ENCODE measurements around the gene OR5H14. TPM values are rescaled to one million over a fixed set of nuclear protein-coding genes. Genes with fewer than 3 reads are reported as not detected.
"Not testable (repeated sequence)": the region's sequence is repeated elsewhere in the genome, so short reads cannot be mapped to it uniquely, and the experiment has no call there.

The OR5H14 gene
- total RNA-seq, 2 donors from 2014 or later: not detected

DNA sequence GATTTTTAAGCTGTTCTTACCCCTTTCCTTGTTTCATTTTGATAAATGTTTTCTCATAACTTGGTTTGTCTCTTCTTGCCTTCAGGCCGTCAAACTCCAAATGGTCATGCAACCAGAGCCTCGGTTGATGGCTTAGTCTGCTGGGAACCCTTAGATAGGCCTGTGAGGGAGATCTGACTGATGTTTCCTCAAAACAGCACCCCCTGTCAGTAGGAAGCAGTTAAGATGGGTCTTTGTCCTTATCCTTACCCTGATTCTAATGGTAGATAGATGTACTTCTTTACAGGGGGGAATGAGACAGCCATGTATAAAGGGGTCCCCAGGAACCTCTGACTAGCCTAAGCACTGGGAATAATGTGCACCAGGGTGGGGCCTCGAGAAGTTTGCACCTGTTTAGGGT lies 33.0 kb upstream of the OR5H14 start:
- Histone ChIP-seq H3K4me3 (no peak overlapping the region), H3K36me3 (replicated peaks in 1 of 2; ENCODE audit: insufficient read depth in 1 of 2, low read depth in 2 of 2) (no peaks in the 10 kb centered on the region), H3K4me1 (no peaks in the 10 kb centered on the region), H3K27ac (no peak overlapping the region), H3K27me3 (no peaks in the 10 kb centered on the region), H3K9me3 (peaks cover 0 to 14% (median 0%) of the 10 kb centered on the region in 3 donors)
- intact Hi-C loops (cut with DNase I): no loop called here
- TF ChIP-seq CTCF (IDR thresholded peaks at IDR 0.05) (no peak), POLR2A (IDR thresholded peaks at IDR 0.05) (no peak)
- DNase-seq (no peak), ATAC-seq (no peak)
- WGBS, 2 donors: 30 to 38% methylated on average over 3 of the region's 3 CpGs

DNA sequence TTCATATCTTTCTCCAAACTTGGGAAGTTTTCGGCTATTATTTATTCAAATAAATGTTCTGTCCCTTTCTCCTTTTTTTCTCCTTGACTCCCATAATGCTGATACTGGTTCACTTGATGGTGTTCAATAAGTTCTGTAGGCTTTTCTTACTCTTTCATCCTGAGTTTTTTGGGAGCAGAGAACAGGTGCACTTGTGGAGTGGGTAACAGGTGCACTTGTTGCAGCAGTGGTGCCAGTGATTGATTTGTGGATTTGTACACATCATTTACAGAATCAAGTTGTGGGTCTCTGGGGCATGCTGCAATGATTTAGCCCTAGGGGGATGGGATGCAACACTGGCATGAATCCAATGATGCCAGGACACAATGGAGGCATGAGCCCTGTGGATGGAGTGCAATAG lies 31.6 kb upstream of the OR5H14 start:
- Histone ChIP-seq H3K4me3 (no peak overlapping the region), H3K9me3 (peaks cover 0 to 15% (median 0%) of the 10 kb centered on the region in 3 donors), H3K27ac (no peak overlapping the region), H3K36me3 (replicated peaks in 1 of 2; ENCODE audit: insufficient read depth in 1 of 2, low read depth in 2 of 2) (no peaks in the 10 kb centered on the region), H3K4me1 (no peaks in the 10 kb centered on the region), H3K27me3 (no peaks in the 10 kb centered on the region)
- no peak for ATAC-seq
- DNase-seq: no peak
- intact Hi-C loops (cut with DNase I): no loop called here
- TF ChIP-seq POLR2A (IDR thresholded peaks at IDR 0.05): no peak
- TF ChIP-seq CTCF (IDR thresholded peaks at IDR 0.05): no peak
- WGBS, 2 donors: 75 to 77% methylated on average over 1 of the region's 1 CpG

GRCh38 chr3:98130421-98130820 lies 16.9 kb upstream of the OR5H14 start, which contains the start of gene OR5H1:
OR5H1 (plus strand) TSS chr3:98130721; CDS start chr3:98132698, 1,977 bp downstream.
- TF ChIP-seq CTCF (IDR thresholded peaks at IDR 0.05): no peak
- Histone ChIP-seq H3K36me3 (replicated peaks in 1 of 2; ENCODE audit: insufficient read depth in 1 of 2, low read depth in 2 of 2) (no peaks in the 10 kb centered on the region), H3K27ac (no peak within 1 kb of the TSS), H3K27me3 (no peaks in the 10 kb centered on the region), H3K9me3 (no peaks in the 10 kb centered on the region), H3K4me3 (no peak within 1 kb of the TSS), H3K4me1 (no peaks in the 10 kb centered on the region)
- intact Hi-C loops (cut with DNase I): no loop called here
- WGBS, 2 donors: 33 to 35% methylated on average over 1 of the region's 1 CpG
- DNase-seq (no peak), ATAC-seq (no peak)

DNA sequence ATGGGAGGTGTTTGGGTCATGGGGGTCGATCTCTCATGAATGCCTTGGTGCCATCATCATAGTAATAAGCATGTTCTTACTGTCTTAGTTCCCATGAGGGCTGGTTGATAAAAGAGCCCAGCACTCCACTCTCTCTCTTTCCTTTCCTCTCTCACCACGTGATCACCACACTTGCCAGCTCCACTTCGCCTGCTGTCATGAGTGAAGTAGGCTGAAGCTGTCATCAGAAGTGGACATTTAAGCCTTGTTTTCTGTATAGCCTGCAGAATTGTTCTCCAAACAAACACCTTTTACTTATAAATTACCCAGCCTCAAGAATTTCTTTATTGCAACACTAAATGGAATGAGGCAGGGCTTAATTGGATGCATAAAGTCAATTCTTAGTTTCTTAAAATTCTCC lies 10.6 kb upstream of the OR5H14 start:
- Histone ChIP-seq H3K36me3 (replicated peaks in 1 of 2; ENCODE audit: insufficient read depth in 1 of 2, low read depth in 2 of 2) (no peaks in the 10 kb centered on the region), H3K9me3 (no peaks in the 10 kb centered on the region), H3K4me1 (no peaks in the 10 kb centered on the region), H3K4me3 (no peak overlapping the region), H3K27ac (no peak overlapping the region), H3K27me3 (no peaks in the 10 kb centered on the region)
- no peak for ATAC-seq
- 35 to 42% methylated on average over 3 of the region's 3 CpGs for WGBS, 2 donors
- intact Hi-C loops (cut with DNase I): no loop called here
- DNase-seq: no peak
- no peak for TF ChIP-seq POLR2A (IDR thresholded peaks at IDR 0.05)
- TF ChIP-seq CTCF (IDR thresholded peaks at IDR 0.05): no peak

- H3K27ac ChIP-seq; H3K4me3 ChIP-seq; ATAC-seq; H3K27me3 ChIP-seq; intact Hi-C loops (cut with DNase I); H3K9me3 ChIP-seq; DNase-seq; H3K4me1 ChIP-seq; H3K36me3 ChIP-seq (replicated peaks in 1 of 2; ENCODE audit: insufficient read depth in 1 of 2, low read depth in 2 of 2): not testable (repeated sequence)
- 67 to 74% methylated on average over 23 of the region's 23 CpGs for WGBS, 2 donors
Measured at GRCh38 chr3:98137826-98138557, 9.3 kb upstream of the OR5H14 start.
